H1 (cell line): Measurements from ENCODE around the gene AOPEP. TPM values are rescaled to one million over a fixed set of nuclear protein-coding genes. Genes with fewer than 3 reads are reported as not detected.

Experiments
- CREB1 ChIP-seq: IDR thresholded peaks from 2 replicates; pipeline ENCODE4 v1.6.1; 2012; ENCODE audit warnings: inconsistent platforms
- POLR2A ChIP-seq, 2 experiments: IDR thresholded peaks; 1 replicate in 1 of 2; 2 replicates in 1 of 2; pipeline ENCODE4 v1.6.1; 2011; ENCODE audit warnings: low read depth in 2 of 2, low read length in 2 of 2, mild to moderate bottlenecking in 2 of 2; ENCODE audit errors: control extremely low read depth in 1 of 2
- SAP30 ChIP-seq: fragments of 300-600 bp; sonication (generic); IDR thresholded peaks from 2 replicates; pipeline ENCODE4 v1.7.1; 2012; ENCODE audit warnings: low read length, moderate library complexity, mild to moderate bottlenecking, inconsistent platforms; ENCODE audit not compliant: insufficient read depth, insufficient replicate concordance
- polyA plus RNA-seq, 7 experiments: library from polyadenylated mRNA; depleted of rRNA in 3 of 7; stranded (reverse) in 5 of 7; unstranded in 2 of 7; fragments of >200 nt in 5 of 7; fragments of 200-250 nt in 2 of 7; gene quantifications; 1 replicate in 5 of 7; 2 replicates in 1 of 7; 4 replicates in 1 of 7; pipeline versions ENCODE4 v1.2.1 to v1.2.3, GENCODE V29; 2011 to 2013; ENCODE audit warnings: missing spikeins in 2 of 7, mixed read lengths in 2 of 7
- total RNA-seq: library from RNA; stranded (reverse); fragmentation: NEBNext Ultra II Directional; extraction: Animal tissue kit (Norgen Biotek cat#: 25700); gene quantifications from 2 replicates; pipeline ENCODE4 v1.2.1, GENCODE V29; 2021
- TF ChIP-seq, protein P1 (sequence below): IDR thresholded peaks from 2 replicates; pipeline ENCODE4 v1.6.1; 2011; ENCODE audit warnings: low read depth, mild to moderate bottlenecking, low read length; ENCODE audit not compliant: insufficient read depth

The AOPEP gene
- total and polyA plus RNA-seq, 2 of the 8 experiments (the other 6 are each of a cell fraction or from before 2014, with no cell fraction given), result 6.1 to 14.3 TPM

DNA sequence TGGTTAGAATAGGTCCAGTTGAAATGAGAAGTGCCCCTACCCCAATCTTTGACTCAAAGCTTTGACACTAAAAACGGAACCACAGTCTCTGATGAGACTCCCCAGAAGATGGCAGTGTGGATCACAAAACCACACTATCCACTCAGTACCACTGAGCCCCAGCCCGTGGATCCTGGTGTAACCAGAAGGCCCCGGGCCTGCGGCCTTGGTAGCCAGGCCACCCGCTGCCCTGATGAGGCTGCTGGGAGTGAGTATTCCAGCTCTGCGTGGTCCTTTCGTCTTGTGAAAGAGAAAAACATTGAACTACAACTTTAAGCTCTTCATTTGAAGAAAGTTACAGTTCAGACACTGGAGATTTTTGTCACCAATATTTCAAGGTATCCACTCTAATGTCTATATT lies 45.0 kb upstream of the AOPEP start (continued):
- TF ChIP-seq, protein P1, sequence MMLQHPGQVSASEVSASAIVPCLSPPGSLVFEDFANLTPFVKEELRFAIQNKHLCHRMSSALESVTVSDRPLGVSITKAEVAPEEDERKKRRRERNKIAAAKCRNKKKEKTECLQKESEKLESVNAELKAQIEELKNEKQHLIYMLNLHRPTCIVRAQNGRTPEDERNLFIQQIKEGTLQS, result no peak
- no peak for TF ChIP-seq CREB1
- no peak for TF ChIP-seq POLR2A (IDR thresholded peaks at IDR 0.05; ENCODE audit: control extremely low read depth in 1 of 2, low read depth in 2 of 2, low read length in 2 of 2)
- no peak for TF ChIP-seq SAP30
